GM21423 (cell line): ENCODE measurements around the gene MAML3.

Source experiments
- ATAC-seq: cut with Tn5 transposase; IDR thresholded peaks from one replicate; pipeline ENCODE4 v1.9.1; 2021; ENCODE audit warnings: mild to moderate bottlenecking, moderate library complexity; ENCODE audit not compliant: unreplicated experiment

Gene MAML3

GRCh38 chr4:139769364-139769763 is 384.6 kb downstream of the MAML3 start:
- ATAC-seq, result no peak

- ATAC-seq, result no peak
These were observed 385.1 kb downstream of the MAML3 start for GRCh38 chr4:139768896-139769295.

- ATAC-seq, result no peak
These were observed 385.6 kb downstream of the MAML3 start for GRCh38 chr4:139768366-139768765.

- ATAC-seq, result no peak
These were observed 386.4 kb downstream of the MAML3 start for GRCh38 chr4:139767585-139767984.

GRCh38 chr4:139767168-139767567 is 386.8 kb downstream of the MAML3 start:
- ATAC-seq, result no peak

- no peak for ATAC-seq
These were observed 389.2 kb downstream of the MAML3 start for GRCh38 chr4:139764686-139765310.

GRCh38 chr4:139764182-139764581 is 389.8 kb downstream of the MAML3 start:
- ATAC-seq, result no peak

- ATAC-seq, result no peak
These were observed 390.3 kb downstream of the MAML3 start for GRCh38 chr4:139763672-139764071.

GRCh38 chr4:139763205-139763604 is 390.8 kb downstream of the MAML3 start:
- no peak for ATAC-seq

- no peak for ATAC-seq
These were observed 391.3 kb downstream of the MAML3 start for GRCh38 chr4:139762720-139763119.

GRCh38 chr4:139761461-139761860 is 392.5 kb downstream of the MAML3 start:
- peak; percentile 68 for ATAC-seq

GRCh38 chr4:139760567-139760966 is 393.4 kb downstream of the MAML3 start:
- no peak for ATAC-seq

GRCh38 chr4:139759097-139759496 is 394.9 kb downstream of the MAML3 start:
- ATAC-seq, result no peak

GRCh38 chr4:139756391-139757180 is 397.4 kb downstream of the MAML3 start:
- ATAC-seq, result no peak

- no peak for ATAC-seq
These were observed 399.0 kb downstream of the MAML3 start for GRCh38 chr4:139754938-139755337.

- ATAC-seq, result no peak
These were observed 400.3 kb downstream of the MAML3 start for GRCh38 chr4:139753686-139754085.

- no peak for ATAC-seq
These were observed 404.0 kb downstream of the MAML3 start for GRCh38 chr4:139749835-139750498.

GRCh38 chr4:139749338-139749737 is 404.6 kb downstream of the MAML3 start:
- no peak for ATAC-seq

GRCh38 chr4:139746431-139747171 is 407.4 kb downstream of the MAML3 start:
- no peak for ATAC-seq

GRCh38 chr4:139745111-139745639 is 408.8 kb downstream of the MAML3 start:
- ATAC-seq, result no peak

- ATAC-seq, result no peak
These were observed 409.8 kb downstream of the MAML3 start for GRCh38 chr4:139744232-139744631.
